Measurements from ENCODE around the gene SLC12A8.

Gene SLC12A8

DNA sequence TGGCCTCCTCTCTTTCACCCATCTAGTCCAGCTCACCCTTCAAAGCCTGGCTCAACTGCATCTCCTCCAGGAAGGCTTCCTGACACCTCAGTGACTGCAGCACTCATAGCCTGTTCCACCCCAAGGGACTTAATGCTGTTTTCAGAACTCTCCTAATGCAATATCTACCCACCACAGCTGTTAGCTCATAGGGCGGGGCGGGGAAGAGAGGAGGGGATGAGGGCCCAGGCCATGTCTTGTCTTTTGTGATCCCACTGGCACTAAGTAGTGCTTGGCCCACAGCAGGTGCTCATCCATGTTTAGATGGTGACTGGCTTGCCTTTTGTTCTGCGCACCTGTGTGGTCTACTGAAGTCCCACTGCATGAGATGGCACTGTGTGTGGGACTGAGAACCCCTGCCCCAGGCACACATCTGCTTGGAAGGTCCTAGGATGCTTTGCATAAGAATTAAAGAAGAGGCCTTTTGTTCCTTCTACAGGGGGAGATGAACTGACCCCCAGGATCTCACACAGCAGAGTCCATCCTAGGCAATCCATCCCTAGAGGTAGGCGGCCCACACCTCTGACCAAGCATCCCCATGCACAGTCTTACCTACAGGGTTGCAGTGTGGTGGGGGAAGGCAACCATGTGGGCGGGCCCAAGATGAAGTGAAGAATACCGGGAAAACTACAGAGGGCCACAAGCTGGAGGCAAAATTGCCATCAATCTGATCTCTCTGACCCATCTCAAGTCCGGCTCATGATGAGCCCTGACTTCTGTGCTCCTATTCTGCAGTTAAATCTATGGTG lies 23.0 kb downstream of the SLC12A8 start:
- no peak for DNase-seq (ENCODE audit: low read depth)
- no peak overlapping the region for H3K4me3 ChIP-seq (replicated peaks; ENCODE audit: low read depth, low read length)
- TF ChIP-seq, protein P1, sequence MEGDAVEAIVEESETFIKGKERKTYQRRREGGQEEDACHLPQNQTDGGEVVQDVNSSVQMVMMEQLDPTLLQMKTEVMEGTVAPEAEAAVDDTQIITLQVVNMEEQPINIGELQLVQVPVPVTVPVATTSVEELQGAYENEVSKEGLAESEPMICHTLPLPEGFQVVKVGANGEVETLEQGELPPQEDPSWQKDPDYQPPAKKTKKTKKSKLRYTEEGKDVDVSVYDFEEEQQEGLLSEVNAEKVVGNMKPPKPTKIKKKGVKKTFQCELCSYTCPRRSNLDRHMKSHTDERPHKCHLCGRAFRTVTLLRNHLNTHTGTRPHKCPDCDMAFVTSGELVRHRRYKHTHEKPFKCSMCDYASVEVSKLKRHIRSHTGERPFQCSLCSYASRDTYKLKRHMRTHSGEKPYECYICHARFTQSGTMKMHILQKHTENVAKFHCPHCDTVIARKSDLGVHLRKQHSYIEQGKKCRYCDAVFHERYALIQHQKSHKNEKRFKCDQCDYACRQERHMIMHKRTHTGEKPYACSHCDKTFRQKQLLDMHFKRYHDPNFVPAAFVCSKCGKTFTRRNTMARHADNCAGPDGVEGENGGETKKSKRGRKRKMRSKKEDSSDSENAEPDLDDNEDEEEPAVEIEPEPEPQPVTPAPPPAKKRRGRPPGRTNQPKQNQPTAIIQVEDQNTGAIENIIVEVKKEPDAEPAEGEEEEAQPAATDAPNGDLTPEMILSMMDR (IDR thresholded peaks at IDR 0.05; ENCODE audit: low read length, missing control alignments) = no peak

DNA sequence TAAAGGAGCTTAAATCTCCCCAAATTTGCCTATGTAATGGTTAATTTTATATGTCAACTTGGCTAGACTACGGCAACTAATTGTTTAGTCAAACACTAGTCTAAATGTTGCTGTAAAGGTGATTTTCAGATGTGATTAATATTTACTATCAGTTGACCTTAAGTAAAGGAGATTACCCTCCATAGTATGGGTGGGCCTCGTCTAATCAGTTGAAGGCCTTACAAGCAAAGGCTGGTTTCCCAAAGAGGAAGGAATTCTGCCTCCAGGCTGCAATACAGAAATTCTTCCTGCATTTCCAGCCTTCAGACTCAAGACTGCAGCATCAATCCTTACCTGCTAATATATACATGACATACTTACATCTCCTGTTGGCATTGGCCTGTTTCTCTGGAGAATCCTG lies 23.6 kb downstream of the SLC12A8 start:
- TF ChIP-seq, protein P1 (IDR thresholded peaks at IDR 0.05; ENCODE audit: low read length, missing control alignments) = no peak
- DNase-seq (ENCODE audit: low read depth) = no peak

GRCh38 chr3:125187599-125187910 lies 25.0 kb downstream of the SLC12A8 start:
- H3K4me3 ChIP-seq (replicated peaks; ENCODE audit: low read depth, low read length) = no peak overlapping the region
- TF ChIP-seq, protein P1 (IDR thresholded peaks at IDR 0.05; ENCODE audit: low read length, missing control alignments) = no peak
- DNase-seq (ENCODE audit: low read depth) = no peak

More for the DNA sequence above, 23.6 kb downstream of the SLC12A8 start:
- H3K4me3 ChIP-seq (replicated peaks; ENCODE audit: low read depth, low read length) = no peak overlapping the region

DNA sequence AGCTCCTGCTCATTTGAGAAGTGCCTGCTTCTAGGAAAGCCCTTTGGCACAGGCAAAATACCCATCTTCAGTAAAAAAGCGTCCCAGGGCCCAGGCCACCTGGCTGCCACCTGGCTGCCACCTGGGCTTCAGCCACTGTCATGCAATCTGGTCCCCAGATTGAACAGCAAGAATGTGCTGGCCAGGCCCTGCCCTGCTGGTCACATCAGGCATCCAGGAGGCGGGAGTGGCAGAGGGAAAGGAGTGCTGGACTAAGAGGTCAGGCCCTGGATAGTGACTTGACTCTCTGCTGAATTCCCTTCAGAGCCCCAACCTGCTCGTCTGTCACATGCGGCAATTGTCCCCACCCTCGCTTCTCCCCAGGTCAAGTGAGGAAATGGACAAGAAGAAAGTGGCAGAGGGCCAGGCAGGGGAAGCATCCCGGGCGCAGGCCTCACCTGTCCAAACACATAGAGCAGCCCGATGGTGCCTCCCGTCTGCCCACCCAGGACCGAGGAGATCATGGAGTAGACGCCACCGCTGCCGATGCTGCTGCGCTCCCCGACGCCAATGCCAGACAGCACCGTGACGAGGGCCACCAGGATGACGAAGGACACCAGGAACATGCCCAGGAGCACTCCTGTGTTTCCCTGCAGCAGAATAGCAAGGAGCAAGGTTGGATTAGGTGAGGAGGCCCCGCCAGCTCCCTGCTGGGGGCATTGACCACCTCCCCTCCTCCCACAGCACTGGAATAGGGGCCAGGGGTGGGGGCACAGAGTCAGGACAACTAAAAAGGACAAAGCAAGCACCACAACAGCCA lies 25.5 kb downstream of the SLC12A8 start:
- TF ChIP-seq, protein P1 (IDR thresholded peaks at IDR 0.05; ENCODE audit: low read length, missing control alignments) = no peak
- no peak for DNase-seq (ENCODE audit: low read depth)
- no peak overlapping the region for H3K4me3 ChIP-seq (replicated peaks; ENCODE audit: low read depth, low read length)

- TF ChIP-seq, protein P1 (IDR thresholded peaks at IDR 0.05; ENCODE audit: low read length, missing control alignments) = no peak
- no peak overlapping the region for H3K4me3 ChIP-seq (replicated peaks; ENCODE audit: low read depth, low read length)
- DNase-seq (ENCODE audit: low read depth) = peak; percentile 46
Measured at GRCh38 chr3:125186261-125186787, 26.2 kb downstream of the SLC12A8 start.

DNA sequence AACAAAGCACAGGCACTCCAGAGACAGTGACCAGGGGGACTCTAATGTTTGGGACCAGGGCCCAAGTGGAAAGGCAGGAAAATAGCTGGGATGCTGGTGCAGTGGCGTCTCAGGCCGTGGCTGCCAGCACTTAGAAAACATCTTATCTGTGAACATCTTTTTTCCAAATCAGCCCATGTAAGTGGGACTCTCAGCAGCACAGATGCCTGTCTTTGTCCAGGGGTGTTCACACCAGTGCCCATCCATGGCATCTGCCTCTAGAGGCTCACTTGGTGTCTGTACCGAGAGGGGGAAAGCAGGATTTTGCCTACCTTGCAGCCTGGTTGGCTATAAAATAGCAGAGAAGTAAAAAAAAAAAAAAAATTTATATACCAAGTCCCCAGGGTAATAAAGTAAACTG lies 26.7 kb downstream of the SLC12A8 start:
- H3K4me3 ChIP-seq (replicated peaks; ENCODE audit: low read depth, low read length) = no peak overlapping the region
- TF ChIP-seq, protein P1 (IDR thresholded peaks at IDR 0.05; ENCODE audit: low read length, missing control alignments) = no peak
- DNase-seq (ENCODE audit: low read depth) = no peak
